IMR-90 (cell line): Measurements from ENCODE around the gene DENND1C.

ENCODE experiments used
- CTCF ChIP-seq: conservative IDR thresholded peaks from 2 replicates; pipeline ENCODE4 v1.5.1; 2012; ENCODE audit warnings: mild to moderate bottlenecking, low read depth, low read length, improper control_type of control experiment
- MXI1 ChIP-seq: IDR thresholded peaks from 2 replicates; pipeline ENCODE4 v1.6.1; 2012; ENCODE audit warnings: low read depth, mild to moderate bottlenecking, low read length, moderate library complexity, borderline replicate concordance
- POLR2A ChIP-seq: IDR thresholded peaks from 2 replicates; pipeline ENCODE4 v1.6.1; 2012; ENCODE audit warnings: mild to moderate bottlenecking, low read depth, low read length
- RAD21 ChIP-seq: IDR thresholded peaks from 2 replicates; pipeline ENCODE4 v1.6.1; 2012; ENCODE audit warnings: low read length, improper control_type of control experiment

- TF ChIP-seq CTCF (no peak), POLR2A (no peak), MXI1 (no peak), RAD21 (no peak)
These were observed 27.5 kb downstream of the DENND1C start for GRCh38 chr19:6453951-6454565.
